HepG2 (cell line): ENCODE measurements around the gene SERPINA9. TPM values are rescaled to one million over a fixed set of nuclear protein-coding genes. Genes with fewer than 3 reads are reported as not detected.

Experiments
- ARID2 ChIP-seq: sonication (generic); formaldehyde crosslinking; IDR thresholded peaks from 2 replicates; pipeline ENCODE4 v1.8.1; 2022; ENCODE audit warnings: mild to moderate bottlenecking, missing genetic modification reagents, borderline replicate concordance
- EZH2 ChIP-seq: conservative IDR thresholded peaks from 2 replicates; pipeline ENCODE4 v1.6.1; 2012; ENCODE audit warnings: mild to moderate bottlenecking, low read depth, low read length, moderate library complexity
- MIXL1 ChIP-seq: IDR thresholded peaks from 2 replicates; pipeline ENCODE4 v1.6.1; 2016
- RBM39 ChIP-seq: fragments of 200-400 bp; formaldehyde crosslinking; IDR thresholded peaks from one replicate; pipeline ENCODE4 v1.6.1; 2018; ENCODE audit warnings: antibody characterized with exemption, mild to moderate bottlenecking, low read depth, low read length; ENCODE audit not compliant: poor library complexity, severe bottlenecking
- SALL1 ChIP-seq: sonication (generic); formaldehyde crosslinking; IDR thresholded peaks from 2 replicates; pipeline ENCODE4 v1.8.0; 2022; ENCODE audit warnings: mild to moderate bottlenecking, missing genetic modification reagents
- U2AF1 ChIP-seq: fragments of 200-400 bp; formaldehyde crosslinking; optimal IDR thresholded peaks from 2 replicates; pipeline ENCODE3; 2017; ENCODE audit warnings: mild to moderate bottlenecking, low read depth, low read length
- ZC3H13 ChIP-seq: sonication (generic); formaldehyde crosslinking; IDR thresholded peaks from 2 replicates; pipeline ENCODE4 v1.8.1; 2023; ENCODE audit warnings: mild to moderate bottlenecking, missing genetic modification reagents, moderate library complexity
- ZEB1 ChIP-seq: IDR thresholded peaks from 2 replicates; pipeline ENCODE4 v1.6.1; 2012; ENCODE audit warnings: mild to moderate bottlenecking, low read depth, inconsistent platforms; ENCODE audit not compliant: insufficient replicate concordance
- polyA plus RNA-seq, 8 experiments: library from polyadenylated mRNA; depleted of rRNA in 3 of 8; stranded (reverse) in 7 of 8; unstranded in 1 of 8; fragments of >200 nt; fragmentation: Illumina TruSeq in 4 of 8; extraction: Trizol in 4 of 8; gene quantifications; 2 replicates each; pipeline versions ENCODE4 v1.2.1 to v1.2.3, GENCODE V29; 2011 to 2016; ENCODE audit warnings: low read depth in 4 of 8, missing spikeins in 1 of 8, mixed read lengths in 1 of 8; ENCODE audit not compliant: insufficient read depth in 1 of 8
- total RNA-seq, 5 experiments: library from RNA; depleted of rRNA; stranded (reverse); fragments of >200 nt; fragmentation: Illumina TruSeq; extraction: Trizol; gene quantifications; 2 replicates each; pipeline ENCODE4 v1.2.3, GENCODE V29; 2016; ENCODE audit warnings: low read depth in 1 of 5
- TF ChIP-seq, protein P1 (sequence below): fragments of 450-650 bp; IDR thresholded peaks from 2 replicates; pipeline ENCODE4 v1.6.1; 2017; ENCODE audit warnings: mild to moderate bottlenecking
- TF ChIP-seq, protein P2 (sequence below): sonication (generic); formaldehyde crosslinking; IDR thresholded peaks from 2 replicates; pipeline ENCODE4 v1.5.0; 2020; ENCODE audit warnings: missing genetic modification reagents
- TF ChIP-seq, protein P3 (sequence below), 2 experiments: fragments of 450-650 bp in 1 of 2; sonication (generic) in 1 of 2; formaldehyde crosslinking in 1 of 2; IDR thresholded peaks; 2 replicates each; pipeline versions ENCODE4 v1.6.1 to v1.8.0; 2016 to 2022; ENCODE audit warnings: antibody characterized with exemption in 1 of 2, mild to moderate bottlenecking in 1 of 2, missing genetic modification reagents in 1 of 2
- TF ChIP-seq, protein P4 (sequence below): sonication (generic); formaldehyde crosslinking; IDR thresholded peaks from 2 replicates; pipeline ENCODE4 v1.5.1; 2020; ENCODE audit warnings: missing genetic modification reagents, mild to moderate bottlenecking, borderline replicate concordance

Gene SERPINA9
- total and polyA plus RNA-seq, 2 of the 13 experiments (the other 11 are each of a cell fraction or from before 2014, with no cell fraction given) = 0.21 TPM; not detected in 1

DNA sequence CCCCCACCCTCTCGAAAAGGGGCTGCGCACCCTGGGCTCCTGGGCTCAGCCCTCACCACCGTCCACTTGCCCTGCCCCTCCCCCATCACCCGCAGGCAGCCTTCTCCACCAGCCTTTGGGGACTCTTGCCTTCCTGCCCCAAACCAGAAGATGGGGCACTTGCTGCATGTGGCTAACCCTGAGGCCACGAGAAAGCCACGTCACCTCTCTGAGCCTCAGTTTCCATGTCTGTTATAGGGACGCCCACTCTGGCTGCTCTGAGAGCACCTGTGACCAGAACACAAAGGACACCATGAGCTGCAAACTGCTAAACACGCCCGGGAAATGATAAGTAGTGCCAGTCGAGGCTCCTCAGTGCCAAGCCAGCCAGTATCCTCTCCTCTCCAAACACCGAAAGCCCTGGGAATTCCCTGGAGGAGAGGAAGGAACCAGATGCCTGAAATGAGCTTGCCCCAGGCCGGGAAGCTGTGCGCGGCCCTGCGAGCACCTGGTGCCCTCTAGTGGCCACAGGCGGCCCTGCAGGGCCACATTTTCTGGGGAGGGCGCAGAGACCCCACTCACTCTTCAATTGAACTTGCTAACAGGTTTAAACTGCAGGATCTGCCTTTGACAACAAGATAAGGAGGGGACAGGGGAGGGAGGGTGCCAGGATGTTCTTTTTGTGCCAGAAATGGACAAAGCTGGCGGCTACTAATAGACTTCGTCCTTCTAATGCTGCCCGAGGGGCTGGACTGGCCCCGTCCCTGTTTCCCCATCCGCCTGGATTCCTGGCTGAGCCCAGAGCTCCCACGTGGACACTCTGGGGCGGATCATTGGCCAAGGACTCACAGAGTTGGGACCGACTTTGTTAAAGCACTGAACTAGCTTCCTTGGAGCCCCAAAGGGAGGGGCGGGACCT is 10.2 kb upstream of the SERPINA9 start (continued):
- TF ChIP-seq, protein P1, sequence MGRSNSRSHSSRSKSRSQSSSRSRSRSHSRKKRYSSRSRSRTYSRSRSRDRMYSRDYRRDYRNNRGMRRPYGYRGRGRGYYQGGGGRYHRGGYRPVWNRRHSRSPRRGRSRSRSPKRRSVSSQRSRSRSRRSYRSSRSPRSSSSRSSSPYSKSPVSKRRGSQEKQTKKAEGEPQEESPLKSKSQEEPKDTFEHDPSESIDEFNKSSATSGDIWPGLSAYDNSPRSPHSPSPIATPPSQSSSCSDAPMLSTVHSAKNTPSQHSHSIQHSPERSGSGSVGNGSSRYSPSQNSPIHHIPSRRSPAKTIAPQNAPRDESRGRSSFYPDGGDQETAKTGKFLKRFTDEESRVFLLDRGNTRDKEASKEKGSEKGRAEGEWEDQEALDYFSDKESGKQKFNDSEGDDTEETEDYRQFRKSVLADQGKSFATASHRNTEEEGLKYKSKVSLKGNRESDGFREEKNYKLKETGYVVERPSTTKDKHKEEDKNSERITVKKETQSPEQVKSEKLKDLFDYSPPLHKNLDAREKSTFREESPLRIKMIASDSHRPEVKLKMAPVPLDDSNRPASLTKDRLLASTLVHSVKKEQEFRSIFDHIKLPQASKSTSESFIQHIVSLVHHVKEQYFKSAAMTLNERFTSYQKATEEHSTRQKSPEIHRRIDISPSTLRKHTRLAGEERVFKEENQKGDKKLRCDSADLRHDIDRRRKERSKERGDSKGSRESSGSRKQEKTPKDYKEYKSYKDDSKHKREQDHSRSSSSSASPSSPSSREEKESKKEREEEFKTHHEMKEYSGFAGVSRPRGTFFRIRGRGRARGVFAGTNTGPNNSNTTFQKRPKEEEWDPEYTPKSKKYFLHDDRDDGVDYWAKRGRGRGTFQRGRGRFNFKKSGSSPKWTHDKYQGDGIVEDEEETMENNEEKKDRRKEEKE = no peak
- TF ChIP-seq SALL1 = peak; percentile 37; the same call in 1 of the 2 replicates
- 0 out of 2 replicates have a peak, but pooled peaks have one; percentile 79 for TF ChIP-seq ZC3H13
- no peak for TF ChIP-seq EZH2
- TF ChIP-seq RBM39 = no peak
- TF ChIP-seq, protein P2, sequence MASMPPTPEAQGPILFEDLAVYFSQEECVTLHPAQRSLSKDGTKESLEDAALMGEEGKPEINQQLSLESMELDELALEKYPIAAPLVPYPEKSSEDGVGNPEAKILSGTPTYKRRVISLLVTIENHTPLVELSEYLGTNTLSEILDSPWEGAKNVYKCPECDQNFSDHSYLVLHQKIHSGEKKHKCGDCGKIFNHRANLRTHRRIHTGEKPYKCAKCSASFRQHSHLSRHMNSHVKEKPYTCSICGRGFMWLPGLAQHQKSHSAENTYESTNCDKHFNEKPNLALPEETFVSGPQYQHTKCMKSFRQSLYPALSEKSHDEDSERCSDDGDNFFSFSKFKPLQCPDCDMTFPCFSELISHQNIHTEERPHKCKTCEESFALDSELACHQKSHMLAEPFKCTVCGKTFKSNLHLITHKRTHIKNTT (CRISPR knock-in tag) = no peak
- TF ChIP-seq, protein P3, sequence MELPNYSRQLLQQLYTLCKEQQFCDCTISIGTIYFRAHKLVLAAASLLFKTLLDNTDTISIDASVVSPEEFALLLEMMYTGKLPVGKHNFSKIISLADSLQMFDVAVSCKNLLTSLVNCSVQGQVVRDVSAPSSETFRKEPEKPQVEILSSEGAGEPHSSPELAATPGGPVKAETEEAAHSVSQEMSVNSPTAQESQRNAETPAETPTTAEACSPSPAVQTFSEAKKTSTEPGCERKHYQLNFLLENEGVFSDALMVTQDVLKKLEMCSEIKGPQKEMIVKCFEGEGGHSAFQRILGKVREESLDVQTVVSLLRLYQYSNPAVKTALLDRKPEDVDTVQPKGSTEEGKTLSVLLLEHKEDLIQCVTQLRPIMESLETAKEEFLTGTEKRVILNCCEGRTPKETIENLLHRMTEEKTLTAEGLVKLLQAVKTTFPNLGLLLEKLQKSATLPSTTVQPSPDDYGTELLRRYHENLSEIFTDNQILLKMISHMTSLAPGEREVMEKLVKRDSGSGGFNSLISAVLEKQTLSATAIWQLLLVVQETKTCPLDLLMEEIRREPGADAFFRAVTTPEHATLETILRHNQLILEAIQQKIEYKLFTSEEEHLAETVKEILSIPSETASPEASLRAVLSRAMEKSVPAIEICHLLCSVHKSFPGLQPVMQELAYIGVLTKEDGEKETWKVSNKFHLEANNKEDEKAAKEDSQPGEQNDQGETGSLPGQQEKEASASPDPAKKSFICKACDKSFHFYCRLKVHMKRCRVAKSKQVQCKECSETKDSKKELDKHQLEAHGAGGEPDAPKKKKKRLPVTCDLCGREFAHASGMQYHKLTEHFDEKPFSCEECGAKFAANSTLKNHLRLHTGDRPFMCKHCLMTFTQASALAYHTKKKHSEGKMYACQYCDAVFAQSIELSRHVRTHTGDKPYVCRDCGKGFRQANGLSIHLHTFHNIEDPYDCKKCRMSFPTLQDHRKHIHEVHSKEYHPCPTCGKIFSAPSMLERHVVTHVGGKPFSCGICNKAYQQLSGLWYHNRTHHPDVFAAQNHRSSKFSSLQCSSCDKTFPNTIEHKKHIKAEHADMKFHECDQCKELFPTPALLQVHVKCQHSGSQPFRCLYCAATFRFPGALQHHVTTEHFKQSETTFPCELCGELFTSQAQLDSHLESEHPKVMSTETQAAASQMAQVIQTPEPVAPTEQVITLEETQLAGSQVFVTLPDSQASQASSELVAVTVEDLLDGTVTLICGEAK (IDR thresholded peaks at IDR 0.05) = no peak
- TF ChIP-seq, protein P3 (CRISPR knock-in tag; IDR thresholded peaks at IDR 0.05) = no peak
- TF ChIP-seq U2AF1 = peak; percentile 24
- TF ChIP-seq ZEB1 = peak; percentile 44
- no peak for TF ChIP-seq ARID2 (CRISPR knock-in tag)
- TF ChIP-seq, protein P4, sequence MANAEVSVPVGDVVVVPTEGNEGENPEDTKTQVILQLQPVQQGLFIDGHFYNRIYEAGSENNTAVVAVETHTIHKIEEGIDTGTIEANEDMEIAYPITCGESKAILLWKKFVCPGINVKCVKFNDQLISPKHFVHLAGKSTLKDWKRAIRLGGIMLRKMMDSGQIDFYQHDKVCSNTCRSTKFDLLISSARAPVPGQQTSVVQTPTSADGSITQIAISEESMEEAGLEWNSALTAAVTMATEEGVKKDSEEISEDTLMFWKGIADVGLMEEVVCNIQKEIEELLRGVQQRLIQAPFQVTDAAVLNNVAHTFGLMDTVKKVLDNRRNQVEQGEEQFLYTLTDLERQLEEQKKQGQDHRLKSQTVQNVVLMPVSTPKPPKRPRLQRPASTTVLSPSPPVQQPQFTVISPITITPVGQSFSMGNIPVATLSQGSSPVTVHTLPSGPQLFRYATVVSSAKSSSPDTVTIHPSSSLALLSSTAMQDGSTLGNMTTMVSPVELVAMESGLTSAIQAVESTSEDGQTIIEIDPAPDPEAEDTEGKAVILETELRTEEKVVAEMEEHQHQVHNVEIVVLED (CRISPR knock-in tag) = no peak
- peak; percentile 27; the same call in 1 of the 2 replicates for TF ChIP-seq MIXL1 (CRISPR knock-in tag)
